Skin of body (tissue), 2 donors: ENCODE measurements around the gene KIF2A. TPM values are rescaled to one million over a fixed set of nuclear protein-coding genes. Genes with fewer than 3 reads are reported as not detected.
"Not testable (repeated sequence)": the region's sequence is repeated elsewhere in the genome, so short reads cannot be mapped to it uniquely, and the experiment has no call there.

Source experiments
- DNase-seq: peaks from one replicate; lab custom pipeline; 2025; lab: John Stamatoyannopoulos, UW
- total RNA-seq: library from RNA; depleted of rRNA; stranded (reverse); fragments of >200 nt; gene quantifications from one replicate; pipeline ENCODE4 v1.2.3, GENCODE V29; 2014

Gene KIF2A
- total RNA-seq, 1 donor from 2014 or later: 55.8 TPM

DNA sequence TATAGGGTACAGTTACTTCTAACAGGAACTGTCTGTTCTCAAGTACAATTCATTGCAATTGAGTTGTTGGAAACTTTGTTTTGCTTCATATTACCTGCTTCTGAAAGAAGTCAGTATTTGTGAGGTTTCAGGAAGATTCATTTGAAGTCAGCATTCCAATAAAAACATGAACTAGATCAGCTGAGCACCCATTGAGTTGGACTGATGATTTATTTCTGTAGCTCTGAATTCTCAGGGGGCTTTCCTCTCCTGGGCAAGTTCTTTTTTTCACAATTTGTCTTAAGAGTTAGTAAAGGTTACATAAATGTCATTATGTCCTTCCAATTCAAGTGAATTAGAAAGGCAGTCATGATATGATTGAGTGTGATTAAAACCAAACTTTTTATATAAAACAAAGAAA, 16.2 kb upstream of the KIF2A start:
- DNase-seq: no peak

DNA sequence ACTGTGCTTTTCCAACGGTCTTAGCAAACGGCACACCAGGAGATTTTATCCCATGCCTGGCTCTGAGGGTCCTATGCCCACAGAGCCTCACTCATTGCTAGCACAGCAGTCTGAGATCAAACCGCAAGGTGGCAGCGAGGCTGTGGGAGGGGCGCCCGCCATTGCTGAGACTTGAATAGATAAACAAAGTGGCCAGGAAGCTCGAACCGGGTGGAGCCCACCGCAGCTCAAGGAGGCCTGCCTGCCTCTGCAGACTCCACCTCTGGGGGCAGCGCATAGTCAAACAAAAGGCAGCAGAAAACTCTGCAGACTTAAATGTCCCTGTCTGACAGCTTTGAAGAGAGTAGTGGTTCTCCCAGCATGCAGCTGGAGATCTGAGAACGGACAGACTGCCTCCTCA, 14.2 kb upstream of the KIF2A start:
- DNase-seq: not testable (repeated sequence)

DNA sequence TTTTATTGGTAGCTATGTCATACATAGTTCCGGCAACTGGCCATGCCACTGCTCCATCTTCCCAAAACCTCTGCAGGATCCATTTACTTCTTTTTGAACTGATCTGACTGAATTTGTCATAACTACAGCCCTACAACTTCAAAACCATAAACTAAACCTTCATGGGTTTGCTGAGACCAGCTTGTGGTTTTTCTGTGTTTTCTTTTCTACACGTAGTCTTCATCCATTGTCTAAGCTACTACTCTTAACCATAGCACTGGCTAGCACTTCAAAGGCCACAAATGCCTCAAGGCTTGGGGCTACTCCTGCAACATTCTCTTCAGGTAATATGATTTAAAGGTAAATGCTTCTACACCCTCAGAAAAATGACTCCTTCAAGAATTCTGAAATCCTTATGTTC, 9.0 kb upstream of the KIF2A start:
- DNase-seq: no peak

DNA sequence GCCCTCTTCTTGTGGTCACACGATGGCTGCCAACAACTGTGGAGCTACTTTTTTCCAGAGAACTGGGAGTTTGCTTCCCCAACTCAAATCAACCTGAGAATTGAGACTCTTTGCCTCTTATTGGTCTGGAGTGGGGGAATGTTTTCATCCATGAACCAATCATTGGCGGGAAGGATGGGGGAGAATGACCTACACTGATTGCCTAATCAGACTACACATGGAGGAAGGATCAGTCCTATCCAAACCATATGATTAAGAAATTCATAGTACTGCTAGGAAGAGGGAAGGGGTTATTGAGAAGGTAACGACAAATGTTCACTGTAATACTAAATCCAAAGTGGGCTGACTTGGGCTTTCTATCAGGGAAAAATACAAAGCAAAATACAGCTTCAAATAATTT, 7.9 kb upstream of the KIF2A start:
- no peak for DNase-seq

DNA sequence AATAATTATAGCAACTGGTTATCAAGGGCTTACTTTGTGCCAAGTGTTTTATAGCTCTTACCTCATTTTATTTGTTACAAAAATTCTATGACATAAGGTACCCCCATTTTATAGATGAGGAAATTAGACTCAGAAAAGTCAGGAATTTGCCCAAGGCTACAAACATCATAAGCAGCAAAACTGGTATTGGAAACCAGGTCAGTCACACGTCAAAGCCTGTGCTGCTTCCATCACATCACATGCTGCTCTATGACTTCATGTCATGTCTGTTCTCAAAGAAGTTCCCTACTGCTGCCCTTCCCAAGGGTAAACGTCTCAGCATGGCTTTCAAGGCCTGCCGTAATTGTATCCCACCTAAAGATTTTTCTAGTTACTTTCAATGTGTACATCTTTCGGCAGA, 6.9 kb upstream of the KIF2A start:
- DNase-seq: no peak

DNA sequence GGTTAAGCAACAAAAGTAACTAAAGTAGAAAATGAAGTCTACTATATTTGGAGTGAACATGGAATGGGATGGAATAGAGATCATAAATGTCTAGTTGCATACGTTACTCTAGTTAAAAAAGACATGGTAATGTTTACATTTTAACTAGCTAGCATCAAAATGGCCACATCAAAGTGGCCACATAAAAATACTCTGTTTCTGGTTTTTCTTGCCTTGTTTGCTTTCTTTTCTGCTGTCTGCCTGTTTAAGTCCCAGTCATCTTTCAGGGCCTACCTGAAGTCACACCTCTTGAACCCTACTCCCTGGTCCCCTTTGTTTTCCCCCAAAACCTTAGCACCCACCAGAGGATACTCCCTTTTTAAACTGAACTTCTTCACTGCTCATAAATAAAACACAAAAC, 6.4 kb upstream of the KIF2A start:
- DNase-seq: no peak

DNA sequence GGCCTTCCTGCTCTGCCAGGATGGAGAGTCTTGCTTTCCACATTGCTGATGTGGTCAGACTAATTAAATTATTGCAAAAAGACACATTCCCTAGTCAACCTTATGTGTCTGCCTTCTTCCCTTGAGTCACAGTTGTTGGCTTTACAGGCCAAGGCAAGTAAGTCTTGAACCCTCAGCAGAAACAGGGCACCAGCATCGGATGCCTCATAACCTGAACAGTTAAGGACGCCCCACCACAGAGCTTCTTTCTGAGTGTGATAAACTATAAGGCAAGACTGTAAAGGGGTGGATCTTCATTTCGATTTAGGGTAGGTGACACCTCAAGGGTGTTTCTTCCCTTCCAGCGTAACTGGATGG, 670 bp upstream of the KIF2A start:
- DNase-seq: no peak

DNA sequence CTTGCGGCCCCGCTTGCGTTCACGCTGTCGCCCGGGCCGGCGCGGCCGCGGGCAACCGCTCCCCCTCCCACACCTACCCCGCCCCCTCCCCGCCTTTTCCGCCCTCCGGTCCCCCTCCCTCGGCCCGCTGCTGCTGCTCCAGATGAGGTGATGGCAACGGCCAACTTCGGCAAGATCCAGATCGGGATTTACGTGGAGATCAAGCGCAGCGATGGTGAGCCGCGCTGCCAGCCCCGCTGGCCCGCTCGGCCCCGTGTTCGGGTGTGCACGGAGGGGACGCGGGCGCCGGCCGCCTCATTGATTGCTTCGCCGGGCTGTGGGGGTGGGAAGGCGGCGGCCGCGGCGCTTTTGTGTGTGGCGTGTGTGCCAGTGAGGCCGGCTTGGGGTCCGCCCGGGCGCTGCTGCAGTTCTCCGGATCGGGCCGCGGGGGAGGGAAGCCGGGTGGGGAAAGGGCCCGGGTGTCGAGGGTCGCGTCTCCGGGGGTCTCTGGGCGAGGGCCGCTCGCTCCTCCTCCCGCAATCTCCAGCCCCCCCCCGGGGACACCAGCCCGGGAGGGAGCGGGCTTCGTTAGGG, 403 bp downstream of the KIF2A start:
- peak; percentile 75 for DNase-seq

DNA sequence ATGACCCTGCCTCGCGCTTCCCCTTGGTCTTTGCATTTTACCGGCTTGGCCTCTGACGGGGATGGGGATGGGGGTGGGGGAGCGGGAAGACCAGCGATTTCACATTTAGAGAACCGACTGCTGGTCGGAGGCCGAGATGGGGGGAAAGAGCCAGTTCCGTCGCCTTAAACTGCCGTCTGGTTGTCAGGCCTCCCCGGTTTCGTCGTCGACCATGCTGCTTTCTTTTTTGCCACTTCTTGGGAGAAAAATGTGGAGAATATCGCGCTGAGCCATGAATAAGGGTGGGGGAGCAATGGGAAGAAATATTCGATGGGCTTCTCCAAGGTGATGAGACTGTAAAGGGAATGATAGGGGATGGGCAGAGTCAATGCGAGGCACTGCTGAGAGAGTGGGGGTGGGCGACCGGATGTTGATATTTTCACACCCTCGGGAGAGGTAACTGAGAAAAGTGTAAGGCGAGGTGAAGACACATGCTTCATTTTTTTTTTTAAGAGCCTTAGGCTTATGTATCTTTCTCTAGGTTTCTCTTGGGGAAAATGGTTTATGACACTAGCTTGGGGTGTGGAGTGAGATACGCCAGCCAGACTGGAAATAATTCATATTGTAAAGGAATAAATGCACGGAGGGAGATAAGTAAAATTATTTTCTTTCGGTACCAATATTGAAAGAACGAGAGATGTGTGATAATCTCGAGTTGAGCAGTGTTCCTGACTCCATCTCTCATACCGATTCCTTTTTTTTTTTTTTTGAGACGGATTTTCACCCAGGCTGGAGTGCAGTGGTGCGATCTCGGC, 1.1 kb downstream of the KIF2A start:
- DNase-seq: no peak

DNA sequence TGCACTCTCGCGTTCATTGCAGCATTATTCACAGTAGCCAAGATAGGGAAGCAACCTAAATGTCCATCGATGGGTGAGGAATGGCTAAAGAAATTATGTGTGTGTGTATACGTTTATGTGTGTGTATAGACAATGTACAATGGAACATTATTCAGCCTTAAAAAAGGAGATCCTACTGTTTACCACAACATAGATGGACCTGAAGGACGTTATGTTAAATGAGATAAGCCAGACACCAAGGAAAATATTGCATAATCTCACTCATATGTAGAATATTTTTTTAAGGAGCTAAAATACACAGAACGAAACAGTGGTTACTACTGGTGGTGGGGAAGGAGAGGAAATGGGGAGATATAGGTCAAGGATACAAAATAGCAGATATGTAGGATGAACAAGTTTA, 2.4 kb downstream of the KIF2A start:
- no peak for DNase-seq

DNA sequence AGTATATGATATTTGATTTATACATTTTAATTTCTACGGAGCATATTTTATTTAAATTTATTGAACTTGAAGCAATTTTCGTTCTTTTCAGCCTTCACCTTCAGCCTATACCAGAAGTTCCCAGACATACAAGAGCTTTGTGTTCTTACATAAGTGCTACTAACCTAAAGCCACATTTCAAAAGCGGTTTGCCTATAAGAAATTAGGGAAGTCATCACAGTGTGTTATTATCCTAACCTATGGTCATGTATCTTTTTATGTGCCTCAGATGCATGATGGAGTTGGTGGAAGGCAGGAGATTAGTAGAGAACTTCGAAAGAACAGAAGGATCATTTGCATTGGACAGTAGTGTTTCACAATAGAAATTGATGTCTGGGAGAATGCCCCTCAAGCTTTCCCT, 3.1 kb downstream of the KIF2A start:
- DNase-seq: no peak

DNA sequence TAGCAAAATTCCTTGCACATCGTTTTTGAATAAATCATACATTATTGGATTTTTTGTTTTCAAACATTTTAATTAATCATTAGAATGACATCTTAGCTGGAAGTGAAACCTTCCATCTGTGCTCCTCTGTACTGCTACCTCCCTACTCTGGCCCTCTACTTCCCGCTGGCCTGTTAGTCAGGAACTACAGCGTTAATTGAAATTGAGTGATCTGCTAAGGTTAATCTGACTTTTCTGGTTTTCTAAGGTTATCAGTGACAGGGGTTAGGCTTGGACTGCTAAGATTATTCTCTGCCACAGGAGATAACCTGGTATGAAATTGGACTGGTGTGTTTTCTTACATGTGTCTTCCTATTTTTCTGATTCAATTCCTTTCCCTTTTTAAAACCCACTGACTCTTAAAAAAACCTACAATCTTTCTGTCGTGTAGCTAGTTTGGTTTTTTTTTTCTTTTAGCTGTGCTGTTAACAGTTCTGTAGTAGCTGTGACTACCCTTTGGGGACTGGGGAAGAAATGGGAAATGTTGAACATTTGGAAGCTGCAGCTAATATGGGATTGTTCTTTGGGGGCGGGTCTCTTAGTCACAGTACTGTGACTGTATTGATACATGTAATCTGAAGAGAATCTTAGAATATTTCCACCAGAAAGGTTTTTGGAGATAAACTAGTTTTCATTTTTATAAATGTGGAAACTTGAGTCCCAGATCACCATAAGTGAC, 4.6 kb downstream of the KIF2A start:
- DNase-seq: no peak

DNA sequence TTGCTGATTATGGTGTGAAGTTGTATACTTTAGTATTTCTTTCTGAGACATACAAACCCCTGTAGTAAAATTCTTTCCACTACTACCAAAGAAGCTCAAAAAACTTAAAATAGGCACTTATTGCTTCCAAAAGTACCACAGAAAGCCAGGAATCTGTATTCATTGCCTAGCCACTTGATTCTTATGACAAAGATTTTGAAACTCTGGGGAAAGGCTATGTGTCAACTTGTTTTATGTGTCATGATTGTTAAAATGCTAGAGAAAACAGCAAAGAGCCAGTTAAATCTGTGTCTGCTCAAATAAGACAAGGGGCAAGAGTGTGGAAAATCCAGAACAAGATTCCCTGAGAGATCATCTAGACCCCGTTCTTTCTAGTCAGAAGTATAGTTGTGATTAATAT, 6.0 kb downstream of the KIF2A start:
- DNase-seq: no peak

DNA sequence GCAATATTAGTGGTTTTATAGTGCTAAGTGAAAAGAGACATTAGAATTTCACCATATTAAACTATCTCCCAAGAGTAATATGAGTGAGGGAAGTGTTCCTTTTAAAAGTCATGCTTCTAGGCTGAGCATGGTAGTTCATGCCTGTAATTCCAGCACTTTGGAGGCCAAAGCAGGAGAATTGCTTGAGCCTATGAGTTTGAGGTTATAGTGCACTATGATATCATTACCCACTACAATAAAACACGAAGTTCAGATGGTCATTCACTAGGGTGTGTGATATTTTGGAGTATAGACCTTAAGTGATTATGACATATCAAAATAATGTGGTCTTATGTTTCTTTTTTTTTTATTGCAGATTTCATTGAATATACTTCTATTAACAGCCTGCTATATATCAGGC, 6.7 kb downstream of the KIF2A start:
- DNase-seq: no peak

DNA sequence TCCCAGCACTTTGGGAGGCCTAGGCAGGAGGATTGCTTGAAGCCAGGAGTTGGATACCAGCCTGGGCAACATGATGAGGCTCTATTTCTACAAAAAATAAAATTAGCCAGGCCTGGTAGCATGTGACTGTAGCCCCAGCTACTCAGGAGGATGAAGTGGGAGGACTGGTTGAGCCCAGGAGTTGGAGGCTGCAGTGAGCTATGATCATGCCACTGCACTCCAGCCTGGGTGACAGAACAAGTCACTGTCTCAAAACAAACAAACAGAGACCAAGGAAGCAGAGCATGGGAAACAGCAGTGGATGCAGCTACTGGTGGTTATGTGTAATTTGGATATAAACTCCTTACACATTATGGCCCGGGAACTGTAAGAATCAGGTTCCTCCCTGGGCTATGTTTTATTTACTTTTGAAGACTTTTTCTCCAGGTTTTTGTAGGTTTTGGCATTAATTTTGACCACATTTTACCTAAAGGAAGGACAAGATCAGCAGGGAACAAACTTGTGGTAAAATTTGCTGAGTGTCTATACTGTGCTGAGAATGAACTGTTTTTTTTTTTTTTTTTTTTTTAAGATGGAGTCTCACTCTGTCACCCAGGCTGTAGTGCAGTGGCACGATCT, 8.3 kb downstream of the KIF2A start:
- DNase-seq: no peak

DNA sequence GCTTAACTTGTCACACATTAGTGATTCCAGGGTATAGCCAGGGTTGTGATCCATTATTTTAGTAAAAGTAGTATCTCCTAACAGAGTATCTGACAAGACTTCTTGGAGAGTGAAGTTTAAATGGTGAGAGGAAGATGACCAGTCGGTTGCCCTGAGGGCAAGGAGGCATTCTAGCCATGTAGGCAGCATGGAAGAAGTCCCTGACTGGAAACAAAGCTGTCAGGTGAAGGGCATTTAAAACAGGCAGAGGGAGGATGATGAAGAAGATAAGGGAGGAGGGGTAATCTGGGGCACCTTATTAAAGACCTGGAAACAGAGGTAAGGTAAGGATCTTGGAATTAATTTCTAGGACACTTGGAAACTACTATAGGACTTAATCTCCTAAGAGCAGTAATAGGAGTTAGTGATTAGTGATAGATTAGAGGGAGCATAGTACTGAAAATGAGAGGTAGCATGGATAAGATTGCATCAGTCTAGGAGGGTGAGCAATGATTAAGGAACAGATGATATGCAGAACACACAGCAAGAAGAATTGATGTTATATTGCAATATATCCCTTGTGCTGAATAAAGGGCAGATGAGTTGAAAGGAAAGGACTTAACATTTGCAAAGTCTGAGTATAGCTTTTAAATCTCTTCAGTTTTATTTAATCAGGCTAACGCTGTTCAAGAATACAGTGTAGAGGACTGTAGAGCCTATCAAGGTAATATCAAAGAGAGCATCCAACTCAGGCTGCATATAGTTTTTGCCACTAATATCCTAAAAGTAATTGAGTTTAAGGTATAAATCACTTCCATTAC, 9.6 kb downstream of the KIF2A start:
- DNase-seq: no peak

DNA sequence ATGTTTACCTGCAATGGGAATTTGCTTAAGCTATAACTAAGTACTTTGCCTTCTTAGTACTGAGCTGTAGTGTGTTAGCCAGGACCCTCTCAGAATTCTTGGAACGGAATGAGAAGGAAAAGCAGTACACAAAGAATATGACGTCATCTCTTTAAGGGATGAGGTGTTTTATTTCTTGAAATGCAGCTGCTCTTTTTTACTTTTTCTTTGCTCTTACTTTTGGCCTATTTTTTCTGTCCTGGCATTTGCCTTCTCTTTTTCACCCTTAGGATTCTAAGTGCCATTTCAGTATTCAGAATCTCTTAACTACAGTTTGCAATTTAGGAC, 10.1 kb downstream of the KIF2A start:
- no peak for DNase-seq

DNA sequence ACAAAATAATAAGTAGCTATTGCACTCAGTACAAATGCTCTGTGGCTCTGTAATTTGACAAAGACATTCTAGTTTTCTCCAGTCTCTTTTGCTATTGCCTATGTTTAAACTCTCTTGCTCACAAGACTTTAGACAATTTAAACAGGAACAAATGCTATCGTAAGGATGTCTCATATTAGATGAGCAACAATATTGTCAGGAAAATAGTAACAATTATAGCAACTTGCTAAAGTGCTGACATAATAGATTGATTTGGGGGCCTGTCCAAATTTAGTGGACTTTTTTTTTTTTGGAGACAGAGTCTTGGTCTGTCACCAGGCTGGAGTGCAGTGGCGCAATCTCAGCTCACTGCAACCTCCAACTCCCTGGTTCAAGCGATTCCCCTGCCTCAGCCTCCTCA, 11.8 kb downstream of the KIF2A start:
- DNase-seq: no peak

DNA sequence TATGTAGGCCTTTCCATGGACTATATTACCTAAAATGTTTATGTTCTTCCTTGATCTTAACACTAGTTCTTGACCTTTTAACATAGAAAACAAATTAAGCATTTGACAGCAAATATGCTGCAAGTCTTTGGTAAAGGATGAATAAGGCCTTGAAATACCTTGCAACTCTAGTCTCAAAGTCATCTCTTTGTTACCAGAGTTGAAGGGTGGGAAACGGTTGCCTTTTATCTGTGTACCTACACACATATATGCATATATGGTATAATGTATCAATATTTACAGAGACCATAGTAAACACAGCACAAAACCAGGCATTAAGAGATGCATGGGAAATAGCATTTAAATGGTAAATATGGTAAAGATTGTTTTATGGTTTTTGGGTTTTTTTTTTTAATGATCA, 16.5 kb downstream of the KIF2A start:
- no peak for DNase-seq

DNA sequence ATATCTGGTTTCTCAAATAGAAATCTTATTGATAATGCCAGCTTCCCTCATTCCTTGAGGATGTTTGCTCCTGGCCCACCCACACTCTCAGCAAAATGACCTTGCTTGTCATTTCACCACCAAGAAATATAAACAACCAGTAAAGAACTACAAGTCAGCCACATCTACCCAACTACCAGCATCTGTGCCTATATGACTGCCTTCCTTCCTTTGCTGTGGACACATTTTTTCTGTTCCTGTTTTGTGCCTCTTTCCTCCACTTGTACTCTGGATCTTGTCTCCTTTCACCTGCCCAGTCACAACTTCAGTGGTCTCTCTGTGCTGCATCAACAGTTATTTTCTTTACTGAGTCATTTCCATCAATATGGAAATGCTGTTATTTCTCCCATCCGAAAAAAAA, 20.3 kb downstream of the KIF2A start:
- no peak for DNase-seq

DNA sequence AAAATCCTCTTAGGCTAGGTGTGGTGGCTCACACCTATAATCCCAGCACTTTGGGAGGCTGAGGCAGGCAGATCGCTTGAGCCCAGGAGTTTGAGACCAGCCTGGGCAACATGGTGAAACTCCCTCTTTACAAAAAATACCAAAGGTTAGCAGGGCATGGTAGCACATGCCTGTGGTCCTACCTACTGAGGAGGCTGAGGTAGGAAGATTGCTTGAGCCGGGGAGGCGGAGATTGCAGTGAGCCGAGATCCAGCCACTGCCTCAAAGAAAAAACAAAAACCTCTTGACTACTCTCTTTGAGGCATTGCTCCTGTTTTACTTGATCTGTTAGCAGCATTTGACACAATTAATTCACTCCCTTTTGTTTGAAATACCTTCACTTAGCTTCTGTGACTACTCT, 20.7 kb downstream of the KIF2A start:
- DNase-seq: no peak
